ENCODE data around the gene VASH1. TPM values are rescaled to one million over a fixed set of nuclear protein-coding genes. Genes with fewer than 3 reads are reported as not detected.

The VASH1 gene
- total RNA-seq, 6 experiments from 2014 or later = 2.0 to 12.3 (median 4.6) TPM

- ATAC-seq = no peak
- intact Hi-C loops (cut with DNase I) = loop anchor here (10.0 kb wide), 2 partner anchors 70 to 80 kb away; no protein-coding TSS in a partner anchor
- H3K36me3 ChIP-seq = peaks cover 0 to 26% (median 12%) of the 10 kb centered on the region in 4 donors
These were observed 23.1 kb downstream of the VASH1 start for GRCh38 chr14:76784266-76784874.

GRCh38 chr14:76784881-76785280, 23.6 kb downstream of the VASH1 start:
- peak in 1 of 3 donors; percentile 69 for DNase-seq
- peak; percentile 86 to 90 (median 88) for ATAC-seq
- Histone ChIP-seq H3K36me3 (peaks cover 0 to 30% (median 14%) of the 10 kb centered on the region in 4 donors), H3K27me3 (no peaks in the 10 kb centered on the region), H3K27ac (no peak overlapping the region), H3K4me1 (no peaks in the 10 kb centered on the region), H3K4me3 (no peak overlapping the region), H3K9me3 (no peaks in the 10 kb centered on the region)
- TF ChIP-seq, protein P1, sequence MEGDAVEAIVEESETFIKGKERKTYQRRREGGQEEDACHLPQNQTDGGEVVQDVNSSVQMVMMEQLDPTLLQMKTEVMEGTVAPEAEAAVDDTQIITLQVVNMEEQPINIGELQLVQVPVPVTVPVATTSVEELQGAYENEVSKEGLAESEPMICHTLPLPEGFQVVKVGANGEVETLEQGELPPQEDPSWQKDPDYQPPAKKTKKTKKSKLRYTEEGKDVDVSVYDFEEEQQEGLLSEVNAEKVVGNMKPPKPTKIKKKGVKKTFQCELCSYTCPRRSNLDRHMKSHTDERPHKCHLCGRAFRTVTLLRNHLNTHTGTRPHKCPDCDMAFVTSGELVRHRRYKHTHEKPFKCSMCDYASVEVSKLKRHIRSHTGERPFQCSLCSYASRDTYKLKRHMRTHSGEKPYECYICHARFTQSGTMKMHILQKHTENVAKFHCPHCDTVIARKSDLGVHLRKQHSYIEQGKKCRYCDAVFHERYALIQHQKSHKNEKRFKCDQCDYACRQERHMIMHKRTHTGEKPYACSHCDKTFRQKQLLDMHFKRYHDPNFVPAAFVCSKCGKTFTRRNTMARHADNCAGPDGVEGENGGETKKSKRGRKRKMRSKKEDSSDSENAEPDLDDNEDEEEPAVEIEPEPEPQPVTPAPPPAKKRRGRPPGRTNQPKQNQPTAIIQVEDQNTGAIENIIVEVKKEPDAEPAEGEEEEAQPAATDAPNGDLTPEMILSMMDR (IDR thresholded peaks at IDR 0.05) = peak; percentile 59 to 84 (median 64)
- TF ChIP-seq POLR2A (IDR thresholded peaks at IDR 0.05) = no peak
- WGBS (ENCODE audit: insufficient coverage, low coverage, low lambda C conversion rate, missing lambda C conversion rate) = 68% methylated on average over 2 of the region's 2 CpGs
- intact Hi-C loops (cut with DNase I) = loop anchor here (10.0 kb wide), 2 partner anchors 70 to 80 kb away; no protein-coding TSS in a partner anchor

More at GRCh38 chr14:76784266-76784874, 23.1 kb downstream of the VASH1 start:
- Histone ChIP-seq H3K27ac (no peak overlapping the region), H3K27me3 (no peaks in the 10 kb centered on the region), H3K9me3 (no peaks in the 10 kb centered on the region), H3K4me1 (no peaks in the 10 kb centered on the region), H3K4me3 (no peak overlapping the region)
- TF ChIP-seq, protein P1 (IDR thresholded peaks at IDR 0.05) = no peak
- TF ChIP-seq POLR2A (IDR thresholded peaks at IDR 0.05) = no peak
- 19% methylated on average over 2 of the region's 6 CpGs for WGBS (ENCODE audit: insufficient coverage, low coverage, low lambda C conversion rate, missing lambda C conversion rate)
- DNase-seq = no peak

- 100% methylated on average over 1 of the region's 2 CpGs for WGBS (ENCODE audit: insufficient coverage, low coverage, low lambda C conversion rate, missing lambda C conversion rate)
- Histone ChIP-seq H3K9me3 (no peaks in the 10 kb centered on the region), H3K4me3 (no peak overlapping the region), H3K27me3 (no peaks in the 10 kb centered on the region), H3K27ac (no peak overlapping the region), H3K36me3 (peaks cover 0 to 43% (median 21%) of the 10 kb centered on the region in 4 donors), H3K4me1 (no peaks in the 10 kb centered on the region)
- no peak for TF ChIP-seq POLR2A (IDR thresholded peaks at IDR 0.05)
- TF ChIP-seq, protein P1 (IDR thresholded peaks at IDR 0.05) = no peak
- no peak for DNase-seq
- intact Hi-C loops (cut with DNase I) = loop anchor here (10.0 kb wide), 2 partner anchors 72 to 82 kb away; no protein-coding TSS in a partner anchor
- no peak for ATAC-seq
These were observed 25.3 kb downstream of the VASH1 start for GRCh38 chr14:76786601-76787000.

DNA sequence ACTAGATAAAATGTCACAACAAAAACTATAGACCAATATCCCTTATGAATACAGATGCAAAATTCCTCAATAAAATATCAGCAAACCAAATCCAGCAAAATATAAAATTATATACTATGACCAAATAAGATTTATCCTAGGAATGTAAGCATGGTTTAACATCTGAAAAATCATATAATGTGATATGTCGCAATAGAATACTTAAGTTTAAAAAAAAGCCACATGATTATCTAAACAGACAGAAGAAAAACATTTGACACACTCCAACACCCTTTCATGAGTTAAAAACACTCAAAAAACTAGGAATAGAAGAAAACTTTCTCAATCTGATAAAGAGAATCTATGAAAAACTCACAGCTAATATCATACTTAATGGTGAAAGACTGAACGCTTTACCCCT, 31.2 kb downstream of the VASH1 start:
- ATAC-seq = no peak
- Histone ChIP-seq H3K27ac (no peak overlapping the region), H3K27me3 (no peaks in the 10 kb centered on the region), H3K4me1 (no peaks in the 10 kb centered on the region), H3K36me3 (peaks cover 0 to 51% (median 19%) of the 10 kb centered on the region in 4 donors), H3K4me3 (no peak overlapping the region), H3K9me3 (no peaks in the 10 kb centered on the region)
- WGBS (ENCODE audit: insufficient coverage, low coverage, low lambda C conversion rate, missing lambda C conversion rate) = 100% methylated on average over 1 of the region's 2 CpGs
- intact Hi-C loops (cut with DNase I) = no loop called here
- no peak for DNase-seq
- TF ChIP-seq, protein P1 (IDR thresholded peaks at IDR 0.05) = no peak
- no peak for TF ChIP-seq POLR2A (IDR thresholded peaks at IDR 0.05)
